Endothelial cell of umbilical vein (primary cell): Measurements from ENCODE around the gene BRI3BP.

Source experiments
- EZH2 ChIP-seq: IDR thresholded peaks from 2 replicates; pipeline ENCODE4 v1.6.1; 2012; ENCODE audit warnings: borderline replicate concordance, low read depth, mild to moderate bottlenecking, moderate library complexity, low read length, inconsistent platforms; ENCODE audit not compliant: severe bottlenecking
- POLR2A ChIP-seq: IDR thresholded peaks from 2 replicates; pipeline ENCODE4 v1.6.1; 2012; ENCODE audit warnings: low read depth, mild to moderate bottlenecking, control low read depth, low read length
- POLR2AphosphoS5 ChIP-seq: IDR thresholded peaks from 2 replicates; pipeline ENCODE4 v1.6.1; 2012; ENCODE audit warnings: low read depth, mild to moderate bottlenecking, control low read depth, low read length, moderate library complexity; ENCODE audit not compliant: insufficient read depth
- TF ChIP-seq, protein P1 (sequence below), 2 donors: IDR thresholded peaks; 1 replicate in 1 of 2; 2 replicates in 1 of 2; pipeline ENCODE4 v1.5.1; 2011; ENCODE audit warnings: low read length in 2 of 2, mild to moderate bottlenecking in 2 of 2, moderate library complexity in 2 of 2, control low read depth in 1 of 2, inconsistent platforms in 1 of 2, low read depth in 1 of 2; ENCODE audit not compliant: insufficient read depth in 1 of 2; ENCODE audit errors: extremely low read depth in 1 of 2

GRCh38 chr12:124954771-124955170, 38.7 kb upstream of the BRI3BP start:
- no peak for TF ChIP-seq POLR2A
- TF ChIP-seq, protein P1, sequence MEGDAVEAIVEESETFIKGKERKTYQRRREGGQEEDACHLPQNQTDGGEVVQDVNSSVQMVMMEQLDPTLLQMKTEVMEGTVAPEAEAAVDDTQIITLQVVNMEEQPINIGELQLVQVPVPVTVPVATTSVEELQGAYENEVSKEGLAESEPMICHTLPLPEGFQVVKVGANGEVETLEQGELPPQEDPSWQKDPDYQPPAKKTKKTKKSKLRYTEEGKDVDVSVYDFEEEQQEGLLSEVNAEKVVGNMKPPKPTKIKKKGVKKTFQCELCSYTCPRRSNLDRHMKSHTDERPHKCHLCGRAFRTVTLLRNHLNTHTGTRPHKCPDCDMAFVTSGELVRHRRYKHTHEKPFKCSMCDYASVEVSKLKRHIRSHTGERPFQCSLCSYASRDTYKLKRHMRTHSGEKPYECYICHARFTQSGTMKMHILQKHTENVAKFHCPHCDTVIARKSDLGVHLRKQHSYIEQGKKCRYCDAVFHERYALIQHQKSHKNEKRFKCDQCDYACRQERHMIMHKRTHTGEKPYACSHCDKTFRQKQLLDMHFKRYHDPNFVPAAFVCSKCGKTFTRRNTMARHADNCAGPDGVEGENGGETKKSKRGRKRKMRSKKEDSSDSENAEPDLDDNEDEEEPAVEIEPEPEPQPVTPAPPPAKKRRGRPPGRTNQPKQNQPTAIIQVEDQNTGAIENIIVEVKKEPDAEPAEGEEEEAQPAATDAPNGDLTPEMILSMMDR (IDR thresholded peaks at IDR 0.05; ENCODE audit: extremely low read depth in 1 of 2, insufficient read depth in 1 of 2, low read depth in 1 of 2, low read length in 2 of 2): no peak
- TF ChIP-seq EZH2: no peak
- TF ChIP-seq POLR2AphosphoS5: no peak
